Fibroblast of peridontal ligament (primary cell): Measurements from ENCODE around the gene BBIP1.
A peak's percentile ranks its signal among the peaks of the same experiment; 100 is the strongest.

Experiments
- DNase-seq: peaks from one replicate; pipeline ENCODE4 v3.0.0-alpha.2; 2010; ENCODE audit errors: extremely low read depth

BBIP1 gene, protein sequence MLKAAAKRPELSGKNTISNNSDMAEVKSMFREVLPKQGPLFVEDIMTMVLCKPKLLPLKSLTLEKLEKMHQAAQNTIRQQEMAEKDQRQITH

DNA sequence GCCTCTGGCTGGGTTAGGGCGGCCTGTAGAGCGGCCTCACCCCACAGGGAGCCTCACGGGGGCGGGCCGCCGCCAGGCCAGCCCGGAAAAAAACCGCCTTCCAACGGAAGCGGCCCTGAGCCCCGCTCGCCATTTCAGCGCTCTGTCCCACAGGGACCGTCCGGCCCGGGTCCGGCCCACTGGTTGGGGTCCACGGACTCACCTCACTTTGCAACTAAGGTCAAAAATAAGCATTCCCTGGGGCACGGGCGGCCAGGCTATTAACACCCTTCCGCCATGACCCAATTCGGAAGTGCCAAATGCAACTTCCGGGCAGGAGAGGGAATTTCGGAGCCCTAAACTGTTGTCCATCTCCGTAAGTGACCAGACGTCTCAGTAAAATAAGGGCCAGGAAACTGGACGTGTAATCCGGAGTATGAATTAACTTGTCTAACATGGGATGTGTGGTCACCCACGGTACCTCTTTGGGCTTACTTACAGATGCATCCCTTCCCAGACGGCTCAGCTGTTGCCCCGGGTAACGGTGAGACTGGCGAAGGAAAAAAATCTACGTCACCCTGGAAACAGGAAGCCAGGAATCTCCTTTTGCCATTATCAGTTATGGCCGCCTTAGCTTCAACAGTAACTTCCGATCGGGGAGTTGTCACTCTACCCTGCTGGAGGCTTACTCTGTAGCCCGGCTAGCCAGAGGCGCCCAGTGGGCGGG lies at the start of gene BBIP1:
Gene BBIP1, minus strand, starts transcription at position 538 of the 706 bp plus-strand sequence. CDS start 1,023 bp downstream, outside the sequence.
- peak; percentile 100 for DNase-seq

DNA sequence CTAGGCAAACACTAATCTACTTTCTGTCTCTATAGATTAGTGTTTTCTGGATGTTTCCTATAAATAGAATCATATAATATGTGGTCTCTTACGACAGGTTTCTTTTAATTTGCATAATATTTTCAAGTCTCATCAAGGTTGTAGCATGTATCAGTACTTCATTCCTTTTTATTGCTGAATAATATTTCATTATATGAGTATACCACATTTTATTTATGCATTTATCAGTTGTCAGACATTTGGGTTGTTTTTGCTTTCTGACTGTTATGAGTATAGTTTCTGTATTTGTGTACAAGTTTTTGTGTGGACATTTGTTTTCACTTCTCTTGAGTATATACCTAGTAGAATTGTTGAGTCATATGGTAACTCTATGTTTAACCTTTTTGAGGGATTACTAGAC lies 48.7 kb upstream of the BBIP1 start:
- no peak for DNase-seq

DNA sequence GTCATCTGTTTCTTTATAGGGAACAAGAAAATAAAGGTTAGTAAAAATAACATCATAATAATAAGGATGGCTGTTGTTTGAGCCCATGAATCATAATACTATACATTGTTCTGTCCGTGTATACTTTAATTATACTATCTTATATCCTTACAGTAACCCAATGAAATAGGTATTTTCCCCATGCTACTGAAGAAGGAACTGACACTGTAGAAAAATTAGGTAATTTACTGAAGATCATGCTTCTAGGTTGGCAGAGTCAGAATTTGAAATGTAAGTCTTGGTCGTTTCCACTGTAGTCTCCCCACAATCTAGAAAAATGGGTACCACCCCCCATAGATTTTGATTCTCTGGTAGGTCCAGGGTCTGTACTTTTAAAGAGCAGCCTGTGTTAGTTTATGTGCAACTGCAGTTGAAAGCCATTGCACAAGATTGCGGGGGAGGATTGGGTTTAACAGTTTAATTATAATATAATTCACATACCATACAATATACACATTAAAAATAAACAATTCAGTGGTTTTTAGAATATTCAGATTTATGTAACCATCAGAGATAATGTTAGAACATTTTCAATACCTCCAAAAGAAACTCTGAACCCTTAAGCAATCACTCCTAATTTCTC lies 48.1 kb upstream of the BBIP1 start:
- DNase-seq: no peak

DNA sequence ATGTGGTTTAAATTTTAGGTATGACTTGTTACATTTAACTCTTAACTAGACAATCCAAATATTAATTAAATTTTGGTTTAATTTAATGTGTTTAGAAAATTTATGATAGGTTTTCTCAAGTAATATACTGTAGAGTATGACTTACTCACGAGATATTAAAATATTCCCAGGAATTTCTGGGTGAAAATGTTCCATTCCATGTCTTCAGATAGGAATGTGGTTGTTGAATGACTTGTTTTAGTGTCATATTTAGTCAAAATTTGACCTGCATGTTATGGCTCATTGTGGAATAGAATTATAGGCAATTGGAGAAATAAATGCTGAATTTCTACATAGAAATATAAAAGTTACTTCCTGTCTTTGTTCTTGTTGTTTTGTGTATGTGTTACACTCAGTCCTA lies 47.2 kb upstream of the BBIP1 start:
- peak; percentile 11 for DNase-seq

DNA sequence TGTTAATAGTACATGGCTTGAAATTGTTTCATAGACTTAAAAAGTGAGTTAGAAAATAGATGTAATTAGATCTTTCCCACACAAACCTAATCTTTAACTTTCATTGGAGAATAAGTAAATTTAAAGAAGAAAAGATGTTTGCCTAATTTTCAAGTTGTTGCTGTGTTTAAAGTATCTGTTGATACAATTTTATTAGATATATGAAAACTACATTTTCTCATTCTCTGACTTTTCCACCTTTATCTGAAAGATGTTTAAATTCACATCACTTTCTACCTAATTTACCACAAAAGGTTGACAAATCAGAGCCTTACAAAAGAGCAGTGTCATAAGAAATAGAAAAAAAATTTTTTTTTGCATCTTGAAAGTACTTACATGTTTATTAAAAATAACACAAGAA lies 46.2 kb upstream of the BBIP1 start:
- DNase-seq: no peak

DNA sequence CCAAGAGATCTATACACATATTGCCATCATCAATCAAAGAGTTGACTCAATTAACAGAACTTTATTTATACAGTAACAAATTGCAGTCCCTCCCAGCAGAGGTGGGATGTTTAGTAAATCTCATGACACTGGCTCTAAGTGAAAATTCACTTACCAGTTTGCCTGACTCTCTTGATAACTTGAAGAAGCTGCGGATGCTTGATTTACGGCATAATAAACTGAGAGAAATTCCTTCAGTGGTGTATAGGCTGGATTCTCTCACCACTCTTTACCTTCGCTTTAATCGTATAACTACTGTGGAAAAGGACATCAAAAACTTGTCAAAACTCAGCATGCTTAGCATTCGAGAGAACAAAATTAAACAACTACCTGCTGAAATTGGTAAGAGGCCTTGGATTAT lies 45.7 kb upstream of the BBIP1 start:
- DNase-seq: no peak

DNA sequence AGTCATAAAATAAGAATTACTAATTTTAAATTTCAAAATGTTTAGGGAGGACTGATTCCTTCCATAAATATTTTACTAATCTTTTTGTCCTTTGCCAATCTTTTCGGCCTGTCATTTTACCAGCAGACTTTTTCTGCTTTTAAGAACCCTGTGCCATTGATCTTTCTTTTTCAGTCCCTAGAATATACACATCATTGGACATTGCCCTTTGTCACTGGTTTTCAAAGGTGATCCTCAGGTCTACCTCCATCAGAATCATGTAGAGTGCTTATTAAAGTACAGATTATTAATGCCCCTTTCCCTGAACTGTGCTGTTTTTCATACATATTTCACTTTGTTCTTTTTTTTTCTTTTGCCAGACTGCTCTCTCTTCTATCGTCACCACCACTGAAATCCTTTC lies 44.2 kb upstream of the BBIP1 start:
- no peak for DNase-seq

DNA sequence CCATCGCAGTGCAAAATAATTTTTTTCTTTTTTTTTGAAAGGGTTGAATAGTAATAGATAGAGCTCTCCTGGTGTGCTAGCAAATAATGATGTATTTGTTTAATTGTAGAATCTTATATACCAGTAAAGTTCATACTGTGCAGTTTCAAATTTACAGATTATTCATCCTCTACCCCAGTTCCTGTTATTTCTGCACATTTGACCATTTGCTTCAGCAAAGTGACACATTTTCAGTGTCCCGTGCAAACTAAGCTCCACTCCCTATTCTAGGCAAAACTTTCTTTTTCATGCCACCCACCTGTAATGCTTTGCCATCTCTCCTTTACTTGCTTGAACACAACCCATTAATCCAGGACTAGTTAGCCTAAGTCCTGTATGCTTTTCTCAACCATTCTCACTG lies 43.5 kb upstream of the BBIP1 start:
- DNase-seq: no peak

DNA sequence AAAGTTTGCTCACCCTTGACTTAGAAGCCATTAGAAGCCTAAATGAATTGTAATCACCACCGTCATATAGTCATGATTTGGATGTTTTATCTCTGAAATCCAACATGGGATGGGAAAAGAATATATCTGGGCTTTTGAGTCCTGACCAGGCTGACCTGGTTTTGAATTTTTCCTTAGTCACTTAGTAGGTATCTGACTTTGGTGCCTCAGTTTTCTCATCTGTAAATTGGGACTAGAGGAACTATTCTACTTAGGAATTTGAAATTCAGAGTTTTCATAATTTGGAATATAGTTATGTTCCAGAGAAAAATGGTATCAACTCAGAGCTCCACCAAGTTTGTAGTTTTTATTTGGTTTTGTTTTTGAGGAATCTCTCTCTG lies 41.3 kb upstream of the BBIP1 start:
- DNase-seq: no peak

DNA sequence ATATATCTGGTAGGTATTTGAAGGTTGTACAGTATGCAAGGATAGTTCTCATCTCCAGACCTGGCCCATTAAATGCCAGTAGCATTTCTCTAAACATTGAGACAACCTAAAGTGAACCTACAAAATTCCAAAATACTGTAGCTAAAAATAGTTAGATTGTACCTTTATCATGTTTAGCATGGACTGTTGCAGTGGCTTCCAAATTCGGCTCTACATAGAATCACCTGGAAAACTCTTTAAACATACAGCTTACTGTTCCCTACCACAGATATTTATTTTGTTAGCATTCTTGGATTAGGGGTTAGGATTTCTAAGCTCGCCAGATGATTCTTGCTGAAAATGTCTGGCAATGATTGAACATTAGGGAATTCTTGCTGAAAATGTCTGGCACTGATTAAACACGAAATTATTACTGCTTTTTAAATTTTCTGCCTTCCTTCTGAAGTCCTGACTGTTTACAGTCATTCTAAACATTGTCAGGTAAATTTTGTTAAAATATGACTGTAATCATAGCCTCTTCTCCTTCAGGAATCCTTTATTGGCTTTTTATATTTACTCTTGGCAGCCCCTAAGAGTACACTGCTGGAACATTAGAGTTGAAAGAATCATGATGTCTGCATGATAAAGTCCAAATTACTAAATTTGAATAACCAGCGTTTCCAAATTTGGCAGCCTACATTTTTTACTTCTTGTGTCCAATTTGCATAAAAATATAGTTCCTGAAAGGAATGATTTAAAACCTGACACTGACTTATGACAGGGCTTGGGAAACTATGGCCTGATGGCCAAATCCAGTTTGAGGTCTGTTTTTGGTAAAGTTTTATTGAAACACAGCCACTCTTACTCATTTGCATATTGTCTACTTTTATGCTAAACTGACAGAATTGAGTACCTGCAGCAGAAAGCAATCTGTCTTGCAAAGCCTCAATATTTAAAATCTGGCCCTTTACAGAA lies 40.7 kb upstream of the BBIP1 start:
- DNase-seq: peak; percentile 68

DNA sequence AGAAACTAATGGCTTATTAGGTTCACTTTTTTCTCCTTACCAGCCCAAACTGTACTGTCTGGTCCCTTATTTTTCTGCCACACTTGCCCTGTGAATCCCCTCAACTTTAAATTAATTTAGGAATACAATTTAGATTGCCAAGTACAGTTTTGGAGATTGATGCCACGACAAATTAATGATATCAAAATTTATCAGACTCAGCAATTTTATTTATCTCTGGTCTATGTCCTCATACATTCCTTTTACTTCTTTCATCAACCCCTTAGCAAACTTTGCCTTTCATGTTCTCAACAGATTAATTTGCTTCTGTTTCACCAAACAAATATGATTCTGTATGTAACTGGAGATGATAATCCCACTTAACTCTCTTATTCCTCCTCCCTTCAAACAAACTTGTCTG lies 38.6 kb upstream of the BBIP1 start:
- DNase-seq: no peak

DNA sequence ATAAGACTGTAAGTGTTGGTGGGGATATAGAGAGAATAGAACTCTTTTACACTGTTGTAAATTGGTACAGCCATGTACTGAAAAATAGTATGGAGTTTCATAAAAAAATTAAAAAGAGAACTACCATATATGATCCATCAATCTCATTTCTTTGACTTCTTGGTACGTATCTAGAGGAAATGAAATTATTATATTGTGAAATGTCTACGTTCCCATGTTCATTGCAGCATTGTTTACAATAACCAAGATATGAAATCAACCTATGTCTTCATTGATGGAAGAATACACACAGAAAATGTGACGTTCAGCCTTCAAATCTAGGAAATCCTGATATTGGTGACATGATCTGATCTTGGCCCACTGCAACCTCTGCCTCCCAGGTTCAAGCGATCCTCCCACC lies 32.4 kb upstream of the BBIP1 start:
- DNase-seq: no peak

DNA sequence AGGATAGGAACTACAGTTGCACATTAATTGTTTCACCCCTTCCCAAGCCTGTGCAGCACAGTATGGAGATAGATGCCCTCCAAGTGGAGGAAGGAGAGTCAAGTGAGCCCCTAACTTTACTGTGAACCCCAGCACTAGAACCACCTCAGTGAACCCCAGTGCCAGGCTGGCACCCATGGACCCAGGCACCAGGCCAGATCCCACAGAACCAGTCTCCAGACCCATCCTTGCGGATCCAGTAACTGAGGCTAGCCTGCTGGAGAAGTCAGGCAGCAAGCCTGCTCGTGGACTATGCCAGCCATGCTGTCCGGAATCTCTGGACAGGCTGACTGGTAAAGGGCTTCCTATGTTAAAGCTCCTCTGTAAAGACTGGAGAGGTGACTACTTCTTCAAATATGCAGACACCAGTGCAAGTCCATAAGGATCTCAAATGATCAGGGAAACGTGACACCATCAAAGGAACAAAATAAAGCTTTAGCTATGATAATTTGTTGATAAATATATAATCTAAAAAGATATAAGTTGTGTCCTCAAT lies 28.1 kb upstream of the BBIP1 start:
- peak; percentile 8 for DNase-seq

DNA sequence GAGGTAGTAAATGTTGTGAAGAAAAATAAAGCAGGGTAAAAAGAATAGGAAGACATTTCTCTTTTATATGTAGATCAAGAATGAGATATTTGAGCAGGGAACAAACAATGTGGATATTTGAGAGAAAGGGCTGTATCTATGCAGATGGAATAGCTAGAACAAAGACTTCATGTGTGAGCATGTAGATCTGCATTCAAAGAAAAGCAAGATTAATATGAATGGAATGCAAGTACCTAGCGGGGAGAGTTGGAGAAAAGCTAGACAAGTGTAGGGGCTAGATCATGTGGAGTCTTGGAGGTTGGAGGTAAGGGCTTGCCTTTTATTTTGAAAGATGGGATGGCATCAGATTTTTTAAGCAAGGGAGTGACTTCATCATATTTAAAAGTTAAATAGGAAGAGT lies 27.5 kb upstream of the BBIP1 start:
- DNase-seq: no peak

DNA sequence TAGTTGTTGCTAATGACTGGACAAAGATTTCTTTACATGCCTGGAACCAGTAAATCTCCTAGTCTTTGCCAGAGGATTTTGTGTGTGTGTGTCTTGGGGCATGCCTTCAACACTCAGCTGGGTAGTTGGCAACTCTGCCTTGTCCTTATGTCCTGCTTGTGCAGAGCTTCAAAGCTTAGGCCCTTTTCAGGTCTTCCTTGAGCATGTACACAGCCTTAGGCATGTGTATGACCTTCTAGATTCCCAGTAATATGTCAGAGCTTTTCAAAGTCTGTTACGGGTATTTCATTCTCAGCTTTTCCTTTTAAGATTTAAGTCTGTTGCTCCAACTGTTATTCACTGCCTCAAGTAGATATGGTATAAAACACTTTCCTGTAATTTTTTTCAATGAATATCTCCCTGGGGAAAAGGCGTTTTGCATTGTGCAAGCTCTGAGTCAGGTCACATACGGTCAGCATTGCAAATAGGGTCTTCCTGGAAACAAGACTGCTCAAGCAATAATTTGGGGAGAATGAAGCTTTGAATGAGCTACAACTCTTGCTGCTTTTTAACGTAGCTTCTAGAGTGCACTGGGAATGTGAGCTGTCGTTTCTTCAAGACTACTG lies 25.9 kb upstream of the BBIP1 start:
- DNase-seq: peak; percentile 87

DNA sequence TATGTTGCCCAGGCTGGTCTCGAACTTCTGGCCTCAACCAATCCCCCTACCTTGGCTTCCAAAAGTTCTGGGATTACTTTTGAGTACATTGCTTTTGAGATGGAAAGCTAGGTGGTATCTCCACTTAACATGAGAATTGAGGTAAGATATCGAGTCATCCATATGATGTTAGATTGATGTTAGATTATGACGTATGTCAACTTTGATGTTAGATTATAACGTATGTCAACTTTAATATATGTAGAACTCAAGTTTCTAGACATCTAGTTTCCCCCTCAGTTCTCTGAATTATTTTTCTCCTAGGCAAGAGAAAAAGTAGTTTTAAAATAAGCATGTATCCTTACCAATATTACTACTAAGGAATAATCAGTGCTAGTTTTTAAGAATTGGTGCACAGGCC lies 20.4 kb upstream of the BBIP1 start:
- DNase-seq: no peak

DNA sequence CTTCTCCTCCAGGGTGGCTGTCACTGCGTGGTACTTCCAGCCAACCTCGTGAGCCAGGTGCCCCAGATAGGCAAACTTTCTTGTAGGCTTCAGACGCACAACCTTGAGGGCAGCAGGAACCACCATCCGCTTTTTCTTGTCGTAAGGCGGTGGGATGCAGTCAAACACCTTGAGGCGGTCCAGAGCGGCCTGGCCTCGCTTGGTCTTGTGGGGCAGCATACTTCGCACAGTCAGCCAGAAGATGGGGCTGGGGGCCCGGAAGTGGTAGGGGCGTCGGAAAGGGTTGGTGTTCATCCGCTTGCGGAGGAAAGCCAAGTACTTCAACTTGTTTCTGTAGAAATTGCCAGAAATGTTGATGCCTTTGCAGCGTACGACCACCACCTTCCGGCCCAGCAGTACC lies 17.8 kb upstream of the BBIP1 start:
- DNase-seq: no peak

DNA sequence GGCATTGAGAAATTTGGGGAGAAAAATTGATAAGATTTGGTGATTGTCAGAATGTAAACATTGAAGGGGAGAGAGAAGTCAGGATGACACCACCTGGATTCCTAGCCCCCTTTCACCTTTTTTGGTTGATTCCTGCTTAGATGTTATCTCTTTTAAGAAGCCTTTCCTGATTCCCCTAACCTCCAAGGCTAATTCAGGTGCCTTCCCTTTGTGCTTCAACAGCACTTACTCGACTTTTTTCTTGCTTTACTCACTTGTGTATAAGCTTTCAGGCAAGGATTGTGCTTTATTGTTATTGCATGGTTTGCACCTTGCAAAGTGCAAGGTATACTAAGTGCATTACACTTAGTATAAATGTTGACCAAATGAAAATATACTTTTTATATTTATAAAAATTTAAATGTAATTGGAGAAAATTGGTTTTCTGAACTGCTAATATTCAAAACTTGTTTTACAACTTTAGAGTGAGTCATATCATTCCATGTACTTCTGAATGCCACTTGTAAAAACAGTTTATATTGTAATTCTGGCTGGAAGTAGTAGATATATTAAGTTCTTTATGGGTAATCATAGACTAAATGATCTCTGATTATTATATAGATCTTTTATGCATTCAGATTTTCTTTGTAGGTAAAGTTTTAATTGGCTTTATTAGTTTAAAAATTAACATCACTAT lies 13.7 kb upstream of the BBIP1 start:
- no peak for DNase-seq

DNA sequence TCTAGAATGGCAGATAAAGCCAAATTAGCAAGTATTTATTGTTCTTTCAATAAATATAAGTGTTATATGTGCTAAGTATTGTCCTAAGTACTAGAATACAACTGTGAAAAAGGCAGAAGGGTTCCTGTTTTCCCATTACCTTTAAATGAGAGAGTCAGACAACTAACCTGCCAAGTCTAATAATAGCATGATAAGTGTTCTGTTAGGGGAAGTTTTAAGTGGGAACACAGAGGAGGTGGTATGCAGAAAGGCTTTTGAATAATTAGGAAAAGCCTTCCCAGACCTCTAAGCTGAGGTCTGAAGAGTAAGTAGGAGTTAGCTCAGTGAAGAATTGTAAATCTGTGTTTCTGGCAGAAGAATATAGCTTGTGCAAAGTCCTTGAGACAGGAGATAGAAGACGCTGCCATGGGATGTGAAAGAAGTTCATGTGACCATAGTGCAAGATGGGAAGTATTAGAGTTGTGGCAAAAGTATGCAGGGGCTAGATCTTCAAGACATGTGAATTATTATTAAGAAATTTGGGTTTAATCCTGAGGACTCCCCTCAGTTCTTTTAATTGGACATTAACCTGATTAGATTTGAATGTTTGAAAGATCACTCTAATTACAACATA lies 12.9 kb upstream of the BBIP1 start:
- no peak for DNase-seq

DNA sequence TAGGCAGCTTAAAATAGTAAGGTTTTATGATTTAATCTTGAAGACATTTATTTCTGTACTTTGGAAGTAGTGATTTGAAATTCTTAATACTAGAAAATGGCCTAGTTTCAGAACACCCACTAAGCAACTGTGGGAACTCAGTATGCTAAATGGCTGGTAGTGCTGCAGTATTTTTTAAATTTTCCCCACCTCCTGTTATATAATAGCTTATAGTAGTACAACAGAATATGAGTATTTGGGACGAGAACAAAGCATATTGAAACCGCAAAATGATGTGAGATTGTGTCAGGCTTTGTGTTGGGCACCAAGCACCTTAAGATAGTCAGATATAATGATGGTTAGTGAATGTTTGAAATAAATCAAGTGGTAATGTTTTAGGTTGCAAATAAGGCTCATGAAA lies 8.5 kb upstream of the BBIP1 start:
- no peak for DNase-seq
